ENCODE measurements around the gene OR2H1.

OR2H1 gene

DNA sequence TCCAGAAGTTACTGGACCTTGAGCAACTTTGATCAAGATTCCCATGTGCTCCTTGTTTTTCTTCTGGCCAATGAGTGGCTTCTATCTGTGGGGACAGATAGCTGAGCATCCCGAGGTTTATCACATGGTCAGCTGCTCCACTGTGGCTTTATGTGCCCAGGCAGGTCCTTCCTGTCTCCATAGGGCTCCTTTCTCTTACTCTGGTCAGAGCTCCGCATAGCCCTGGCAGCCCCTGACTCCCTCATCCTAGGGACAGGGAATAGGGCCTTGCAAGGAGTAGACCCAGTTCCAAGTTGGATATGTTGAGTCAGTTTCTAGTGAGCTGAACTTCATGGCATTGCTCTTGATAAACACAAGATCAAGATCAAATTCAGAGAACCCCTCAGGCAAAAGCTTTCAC is 37.2 kb downstream of the OR2H1 start:
- no peaks in the 10 kb centered on the region for H3K27me3 ChIP-seq (ENCODE audit: insufficient read depth, low read length)
- H2AFZ ChIP-seq (ENCODE audit: low read length) = no peak overlapping the region
- no peak overlapping the region for H3K4me3 ChIP-seq (ENCODE audit: low read depth, low read length, poor library complexity, severe bottlenecking)
- no peak overlapping the region for H3K4me2 ChIP-seq (ENCODE audit: low read length)
- H3K79me2 ChIP-seq (ENCODE audit: insufficient read depth, low read length) = no peaks in the 10 kb centered on the region
- H3K27ac ChIP-seq (ENCODE audit: low read depth, low read length, poor library complexity, severe bottlenecking) = no peak overlapping the region
- no peak overlapping the region for H3K9ac ChIP-seq (ENCODE audit: low read length)
- no peaks in the 10 kb centered on the region for H3F3A ChIP-seq (ENCODE audit: insufficient read depth, low read length)
- H3K4me1 ChIP-seq (ENCODE audit: insufficient read depth, low read length, severe bottlenecking) = no peaks in the 10 kb centered on the region
- no peaks in the 10 kb centered on the region for H4K20me1 ChIP-seq (ENCODE audit: insufficient read depth, low read length)
- H3K9me3 ChIP-seq (ENCODE audit: low read length) = no peaks in the 10 kb centered on the region
- TF ChIP-seq EZH2 (IDR thresholded peaks at IDR 0.05; ENCODE audit: borderline replicate concordance, low read length) (no peak), CTCF (IDR thresholded peaks at IDR 0.05; ENCODE audit: low read length) (no peak)
- H3K36me3 ChIP-seq (ENCODE audit: insufficient read depth, low read length) = no peaks in the 10 kb centered on the region
- no peaks in the 10 kb centered on the region for H3K9me2 ChIP-seq (ENCODE audit: low read depth, low read length)

DNA sequence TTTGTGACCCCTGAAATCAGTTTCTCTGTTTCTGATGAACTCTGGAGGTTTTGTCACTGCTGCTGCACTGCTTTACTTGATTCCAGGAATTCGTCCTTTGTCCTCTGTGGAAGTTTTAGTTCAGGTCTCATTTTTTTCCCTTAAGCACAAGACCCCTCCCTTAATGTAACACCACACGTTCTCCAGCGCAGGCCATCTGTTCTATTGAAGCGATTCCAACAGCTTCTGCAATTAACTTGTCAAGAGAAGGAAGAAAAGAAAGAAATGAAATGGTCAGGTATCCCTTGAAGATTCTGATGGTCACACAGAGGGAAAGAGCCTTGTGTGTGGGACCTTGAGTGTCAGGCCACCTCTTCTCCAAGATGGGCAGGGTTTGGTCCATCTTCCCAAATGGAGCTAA is 38.6 kb downstream of the OR2H1 start:
- H3K9me2 ChIP-seq (ENCODE audit: low read depth, low read length) = no peaks in the 10 kb centered on the region
- H3K9ac ChIP-seq (ENCODE audit: low read length) = no peak overlapping the region
- no peak overlapping the region for H3K27ac ChIP-seq (ENCODE audit: low read depth, low read length, poor library complexity, severe bottlenecking)
- no peaks in the 10 kb centered on the region for H3F3A ChIP-seq (ENCODE audit: insufficient read depth, low read length)
- no peaks in the 10 kb centered on the region for H3K36me3 ChIP-seq (ENCODE audit: insufficient read depth, low read length)
- H3K9me3 ChIP-seq (ENCODE audit: low read length) = no peaks in the 10 kb centered on the region
- H2AFZ ChIP-seq (ENCODE audit: low read length) = no peak overlapping the region
- H3K4me3 ChIP-seq (ENCODE audit: low read depth, low read length, poor library complexity, severe bottlenecking) = no peak overlapping the region
- no peak overlapping the region for H3K4me2 ChIP-seq (ENCODE audit: low read length)
- no peaks in the 10 kb centered on the region for H3K4me1 ChIP-seq (ENCODE audit: insufficient read depth, low read length, severe bottlenecking)
- H4K20me1 ChIP-seq (ENCODE audit: insufficient read depth, low read length) = no peaks in the 10 kb centered on the region
- TF ChIP-seq EZH2 (IDR thresholded peaks at IDR 0.05; ENCODE audit: borderline replicate concordance, low read length) (no peak), CTCF (IDR thresholded peaks at IDR 0.05; ENCODE audit: low read length) (no peak)
- no peaks in the 10 kb centered on the region for H3K27me3 ChIP-seq (ENCODE audit: insufficient read depth, low read length)
- H3K79me2 ChIP-seq (ENCODE audit: insufficient read depth, low read length) = no peaks in the 10 kb centered on the region

GRCh38 chr6:29496961-29497360 is 40.0 kb downstream of the OR2H1 start:
- H3K27me3 ChIP-seq (ENCODE audit: insufficient read depth, low read length) = no peaks in the 10 kb centered on the region
- H2AFZ ChIP-seq (ENCODE audit: low read length) = no peak overlapping the region
- no peak overlapping the region for H3K4me2 ChIP-seq (ENCODE audit: low read length)

More at GRCh38 chr6:29496961-29497360, 40.0 kb downstream of the OR2H1 start:
- Histone ChIP-seq H3K27ac (ENCODE audit: low read depth, low read length, poor library complexity, severe bottlenecking) (no peak overlapping the region), H4K20me1 (ENCODE audit: insufficient read depth, low read length) (no peaks in the 10 kb centered on the region), H3K9me3 (ENCODE audit: low read length) (no peaks in the 10 kb centered on the region), H3K4me3 (ENCODE audit: low read depth, low read length, poor library complexity, severe bottlenecking) (no peak overlapping the region), H3K9ac (ENCODE audit: low read length) (no peak overlapping the region), H3K36me3 (ENCODE audit: insufficient read depth, low read length) (no peaks in the 10 kb centered on the region), H3F3A (ENCODE audit: insufficient read depth, low read length) (no peaks in the 10 kb centered on the region), H3K4me1 (ENCODE audit: insufficient read depth, low read length, severe bottlenecking) (no peaks in the 10 kb centered on the region), H3K9me2 (ENCODE audit: low read depth, low read length) (no peaks in the 10 kb centered on the region), H3K79me2 (ENCODE audit: insufficient read depth, low read length) (no peaks in the 10 kb centered on the region)
- TF ChIP-seq CTCF (IDR thresholded peaks at IDR 0.05; ENCODE audit: low read length) (no peak), EZH2 (IDR thresholded peaks at IDR 0.05; ENCODE audit: borderline replicate concordance, low read length) (no peak)
